ENCODE results near the gene TRIM71.

The TRIM71 gene

DNA sequence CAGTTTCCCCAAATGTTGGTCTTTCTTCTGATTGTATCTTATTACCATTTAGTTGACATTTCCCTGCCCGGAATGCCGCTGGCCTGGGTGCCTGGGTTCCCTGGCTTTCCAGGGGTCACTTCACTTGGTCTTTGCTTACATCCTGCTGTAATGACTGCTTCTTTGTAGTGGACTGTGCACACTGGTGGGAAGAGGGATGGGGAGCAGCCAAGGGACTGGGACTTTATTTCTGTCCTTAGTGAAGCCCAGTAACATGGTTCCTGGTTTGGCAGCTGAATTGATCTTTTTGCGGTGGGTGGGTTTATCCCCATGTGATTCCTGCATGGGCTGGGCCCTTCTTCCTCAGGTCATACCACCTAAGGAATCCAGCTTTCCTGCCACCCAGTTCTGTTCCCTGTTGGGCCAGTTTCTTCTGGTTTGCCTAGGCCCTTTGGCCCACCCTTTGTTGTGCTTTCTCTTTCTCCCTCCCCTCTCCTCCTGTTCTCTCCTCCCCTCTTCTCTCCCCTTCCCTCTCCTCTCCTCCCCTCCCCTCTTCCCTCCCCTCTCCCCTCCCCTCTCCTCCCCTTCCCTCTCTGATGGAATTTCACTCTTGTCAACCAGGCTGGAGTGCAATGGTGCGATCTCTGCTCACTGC lies 41.9 kb downstream of the TRIM71 start:
- no peaks in the 10 kb centered on the region for H3K9me2 ChIP-seq (ENCODE audit: low read depth, low read length)
- H2AFZ ChIP-seq (ENCODE audit: low read length): no peak overlapping the region
- H3F3A ChIP-seq (ENCODE audit: insufficient read depth, low read length): no peaks in the 10 kb centered on the region
- H3K4me1 ChIP-seq (ENCODE audit: insufficient read depth, low read length, severe bottlenecking): no peaks in the 10 kb centered on the region
- H3K4me3 ChIP-seq (ENCODE audit: low read depth, low read length, poor library complexity, severe bottlenecking): no peak overlapping the region
- H3K4me2 ChIP-seq (ENCODE audit: low read length): no peak overlapping the region
- H3K36me3 ChIP-seq (ENCODE audit: insufficient read depth, low read length): no peaks in the 10 kb centered on the region
- no peaks in the 10 kb centered on the region for H3K79me2 ChIP-seq (ENCODE audit: insufficient read depth, low read length)
- no peaks in the 10 kb centered on the region for H3K27me3 ChIP-seq (ENCODE audit: insufficient read depth, low read length)
- no peak for TF ChIP-seq EZH2 (IDR thresholded peaks at IDR 0.05; ENCODE audit: borderline replicate concordance, low read length)
- TF ChIP-seq, protein P1, sequence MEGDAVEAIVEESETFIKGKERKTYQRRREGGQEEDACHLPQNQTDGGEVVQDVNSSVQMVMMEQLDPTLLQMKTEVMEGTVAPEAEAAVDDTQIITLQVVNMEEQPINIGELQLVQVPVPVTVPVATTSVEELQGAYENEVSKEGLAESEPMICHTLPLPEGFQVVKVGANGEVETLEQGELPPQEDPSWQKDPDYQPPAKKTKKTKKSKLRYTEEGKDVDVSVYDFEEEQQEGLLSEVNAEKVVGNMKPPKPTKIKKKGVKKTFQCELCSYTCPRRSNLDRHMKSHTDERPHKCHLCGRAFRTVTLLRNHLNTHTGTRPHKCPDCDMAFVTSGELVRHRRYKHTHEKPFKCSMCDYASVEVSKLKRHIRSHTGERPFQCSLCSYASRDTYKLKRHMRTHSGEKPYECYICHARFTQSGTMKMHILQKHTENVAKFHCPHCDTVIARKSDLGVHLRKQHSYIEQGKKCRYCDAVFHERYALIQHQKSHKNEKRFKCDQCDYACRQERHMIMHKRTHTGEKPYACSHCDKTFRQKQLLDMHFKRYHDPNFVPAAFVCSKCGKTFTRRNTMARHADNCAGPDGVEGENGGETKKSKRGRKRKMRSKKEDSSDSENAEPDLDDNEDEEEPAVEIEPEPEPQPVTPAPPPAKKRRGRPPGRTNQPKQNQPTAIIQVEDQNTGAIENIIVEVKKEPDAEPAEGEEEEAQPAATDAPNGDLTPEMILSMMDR (IDR thresholded peaks at IDR 0.05; ENCODE audit: low read length): no peak
- no peak overlapping the region for H3K27ac ChIP-seq (ENCODE audit: low read depth, low read length, poor library complexity, severe bottlenecking)
- no peak overlapping the region for H3K9ac ChIP-seq (ENCODE audit: low read length)
- H4K20me1 ChIP-seq (ENCODE audit: insufficient read depth, low read length): no peaks in the 10 kb centered on the region
- no peaks in the 10 kb centered on the region for H3K9me3 ChIP-seq (ENCODE audit: low read length)

DNA sequence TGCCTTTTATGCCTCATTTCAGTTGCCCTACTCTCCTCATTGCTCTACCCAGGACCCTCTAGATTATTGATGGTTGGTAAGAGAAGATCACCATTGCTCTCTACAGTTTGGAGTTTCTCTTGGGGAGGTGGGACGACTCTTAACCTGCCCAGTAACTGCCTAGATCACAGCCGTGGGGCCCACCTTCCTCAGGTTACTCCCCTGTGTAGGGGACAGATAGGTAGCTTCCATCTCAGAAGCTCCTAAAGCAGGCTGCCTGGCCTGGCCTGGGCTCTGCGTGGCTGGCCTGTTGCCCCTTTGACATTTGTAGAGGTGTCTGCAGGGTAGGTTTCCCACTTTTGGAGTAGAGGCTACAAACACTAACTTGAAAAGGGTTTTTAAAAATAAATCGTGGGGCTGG lies 42.7 kb downstream of the TRIM71 start:
- Histone ChIP-seq H3K79me2 (ENCODE audit: insufficient read depth, low read length) (no peaks in the 10 kb centered on the region), H3K4me1 (ENCODE audit: insufficient read depth, low read length, severe bottlenecking) (no peaks in the 10 kb centered on the region), H4K20me1 (ENCODE audit: insufficient read depth, low read length) (no peaks in the 10 kb centered on the region), H3K9me2 (ENCODE audit: low read depth, low read length) (no peaks in the 10 kb centered on the region), H3K36me3 (ENCODE audit: insufficient read depth, low read length) (no peaks in the 10 kb centered on the region), H3K27me3 (ENCODE audit: insufficient read depth, low read length) (no peaks in the 10 kb centered on the region), H3K9me3 (ENCODE audit: low read length) (no peaks in the 10 kb centered on the region), H3K27ac (ENCODE audit: low read depth, low read length, poor library complexity, severe bottlenecking) (no peak overlapping the region), H2AFZ (ENCODE audit: low read length) (no peak overlapping the region), H3K4me3 (ENCODE audit: low read depth, low read length, poor library complexity, severe bottlenecking) (no peak overlapping the region), H3F3A (ENCODE audit: insufficient read depth, low read length) (no peaks in the 10 kb centered on the region), H3K9ac (ENCODE audit: low read length) (no peak overlapping the region), H3K4me2 (ENCODE audit: low read length) (no peak overlapping the region)
- TF ChIP-seq EZH2 (IDR thresholded peaks at IDR 0.05; ENCODE audit: borderline replicate concordance, low read length): no peak
- TF ChIP-seq, protein P1 (IDR thresholded peaks at IDR 0.05; ENCODE audit: low read length): no peak

DNA sequence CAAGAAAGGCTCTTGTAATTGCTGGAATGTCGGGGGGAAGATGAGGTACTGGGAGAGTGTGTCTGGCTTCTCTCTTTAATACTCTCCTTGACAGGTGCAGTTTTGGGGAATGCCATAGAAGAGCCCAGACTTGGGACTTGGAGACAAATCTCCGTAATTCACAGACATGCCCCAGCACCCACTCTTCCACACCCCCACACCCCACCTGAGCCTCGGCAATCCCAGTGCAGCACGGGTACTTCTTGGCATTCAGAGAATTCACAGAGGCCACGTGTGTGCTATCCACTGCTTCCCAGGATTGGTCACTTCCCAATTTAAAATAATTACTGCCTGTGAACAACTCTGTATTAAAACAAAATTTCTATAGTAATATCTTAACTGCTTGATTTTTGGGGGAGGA lies 43.9 kb downstream of the TRIM71 start:
- H3K4me3 ChIP-seq (ENCODE audit: low read depth, low read length, poor library complexity, severe bottlenecking): no peak overlapping the region
- H3K27ac ChIP-seq (ENCODE audit: low read depth, low read length, poor library complexity, severe bottlenecking): no peak overlapping the region
- no peaks in the 10 kb centered on the region for H3F3A ChIP-seq (ENCODE audit: insufficient read depth, low read length)
- H3K9me2 ChIP-seq (ENCODE audit: low read depth, low read length): no peaks in the 10 kb centered on the region
- no peaks in the 10 kb centered on the region for H3K36me3 ChIP-seq (ENCODE audit: insufficient read depth, low read length)
- TF ChIP-seq EZH2 (IDR thresholded peaks at IDR 0.05; ENCODE audit: borderline replicate concordance, low read length): no peak
- TF ChIP-seq, protein P1 (IDR thresholded peaks at IDR 0.05; ENCODE audit: low read length): no peak
- no peaks in the 10 kb centered on the region for H4K20me1 ChIP-seq (ENCODE audit: insufficient read depth, low read length)
- H3K4me1 ChIP-seq (ENCODE audit: insufficient read depth, low read length, severe bottlenecking): no peaks in the 10 kb centered on the region
- H3K9ac ChIP-seq (ENCODE audit: low read length): no peak overlapping the region
- H3K9me3 ChIP-seq (ENCODE audit: low read length): no peaks in the 10 kb centered on the region
- no peaks in the 10 kb centered on the region for H3K79me2 ChIP-seq (ENCODE audit: insufficient read depth, low read length)
- no peak overlapping the region for H3K4me2 ChIP-seq (ENCODE audit: low read length)
- H3K27me3 ChIP-seq (ENCODE audit: insufficient read depth, low read length): no peaks in the 10 kb centered on the region
- H2AFZ ChIP-seq (ENCODE audit: low read length): no peak overlapping the region
